SK-N-SH treated with all-trans-retinoic acid at 6 μM for 48 hours (cell line): ENCODE data around the gene MMP17.

Experiments
- ATAC-seq: fragments of 200-7000 bp; cut with Tn5 transposase; 3 replicates; pipeline ENCODE4 v1.9.1; 2020; ENCODE audit warnings: mild to moderate bottlenecking, moderate library complexity
- ARNTL ChIP-seq: fragments of 450-650 bp; formaldehyde crosslinking; IDR thresholded peaks from 2 replicates; pipeline ENCODE4 v1.5.0; 2020; ENCODE audit warnings: low read depth, mild to moderate bottlenecking, moderate library complexity, borderline replicate concordance
- BACH2 ChIP-seq: fragments of 250-450 bp; sonication (Bioruptor Pico); IDR thresholded peaks from 2 replicates; pipeline ENCODE4 v1.9.0; 2021; ENCODE audit warnings: mild to moderate bottlenecking, borderline replicate concordance
- CREB5 ChIP-seq: fragments of 250-450 bp; sonication (Bioruptor Pico); IDR thresholded peaks from 2 replicates; pipeline ENCODE4 v1.5.1; 2020; ENCODE audit warnings: low read depth, mild to moderate bottlenecking, moderate library complexity
- CSDC2 ChIP-seq: fragments of 250-450 bp; sonication (Bioruptor Pico); IDR thresholded peaks from 2 replicates; pipeline ENCODE4 v1.5.0; 2020; ENCODE audit warnings: mild to moderate bottlenecking, moderate library complexity
- CSRNP3 ChIP-seq: fragments of 250-450 bp; sonication (Bioruptor Pico); IDR thresholded peaks from 2 replicates; pipeline ENCODE4 v1.5.1; 2021; ENCODE audit warnings: mild to moderate bottlenecking, moderate library complexity
- GLIS3 ChIP-seq: fragments of 250-450 bp; sonication (Bioruptor Pico); IDR thresholded peaks from 2 replicates; pipeline ENCODE4 v1.5.0; 2020; ENCODE audit warnings: mild to moderate bottlenecking, moderate library complexity
- OSR1 ChIP-seq: fragments of 250-450 bp; sonication (Bioruptor Pico); IDR thresholded peaks from 2 replicates; pipeline ENCODE4 v1.8.0; 2022; ENCODE audit warnings: moderate library complexity, mild to moderate bottlenecking, inconsistent platforms
- PATZ1 ChIP-seq: fragments of 250-450 bp; sonication (Bioruptor Pico); IDR thresholded peaks from 2 replicates; pipeline ENCODE4 v1.8.0; 2020; ENCODE audit warnings: mild to moderate bottlenecking, moderate library complexity, borderline replicate concordance
- POU6F1 ChIP-seq: fragments of 250-450 bp; sonication (Bioruptor Pico); IDR thresholded peaks from 2 replicates; pipeline ENCODE4 v1.8.0; 2021; ENCODE audit warnings: low read depth, mild to moderate bottlenecking, moderate library complexity, borderline replicate concordance
- PPARA ChIP-seq: fragments of 250-450 bp; sonication (Bioruptor Pico); IDR thresholded peaks from 2 replicates; pipeline ENCODE4 v1.5.0; 2020; ENCODE audit warnings: mild to moderate bottlenecking, borderline replicate concordance
- SNAI2 ChIP-seq: fragments of 250-450 bp; sonication (Bioruptor Pico); IDR thresholded peaks from 2 replicates; pipeline ENCODE4 v1.5.0; 2020; ENCODE audit warnings: mild to moderate bottlenecking, moderate library complexity
- TCF4 ChIP-seq: fragments of 250-450 bp; sonication (Bioruptor Pico); IDR thresholded peaks from 2 replicates; pipeline ENCODE4 v1.8.0; 2021; ENCODE audit warnings: mild to moderate bottlenecking, moderate library complexity, borderline replicate concordance
- TOX ChIP-seq: fragments of 250-450 bp; sonication (Bioruptor Pico); IDR thresholded peaks from 2 replicates; pipeline ENCODE4 v1.8.0; 2021; ENCODE audit warnings: mild to moderate bottlenecking, moderate library complexity, borderline replicate concordance
- TSHZ2 ChIP-seq: fragments of 250-450 bp; sonication (Bioruptor Pico); IDR thresholded peaks from 2 replicates; pipeline ENCODE4 v1.5.0; 2020; ENCODE audit warnings: mild to moderate bottlenecking, moderate library complexity
- ZC3H10 ChIP-seq: fragments of 250-450 bp; sonication (Bioruptor Pico); IDR thresholded peaks from 2 replicates; pipeline ENCODE4 v1.5.1; 2021; ENCODE audit warnings: mild to moderate bottlenecking, moderate library complexity
- ZFP3 ChIP-seq: fragments of 250-450 bp; sonication (Bioruptor Pico); IDR thresholded peaks from 2 replicates; pipeline ENCODE4 v1.5.0; 2020; ENCODE audit warnings: mild to moderate bottlenecking, moderate library complexity
- ZFP30 ChIP-seq: fragments of 450-650 bp; formaldehyde crosslinking; IDR thresholded peaks from 2 replicates; pipeline ENCODE4 v1.5.0; 2022; ENCODE audit warnings: mild to moderate bottlenecking, moderate library complexity
- ZNF565 ChIP-seq: fragments of 450-650 bp; formaldehyde crosslinking; conservative IDR thresholded peaks from 2 replicates; pipeline ENCODE4 v1.5.0; 2020; ENCODE audit warnings: low read depth, mild to moderate bottlenecking, moderate library complexity
- ZNF8 ChIP-seq: fragments of 450-650 bp; formaldehyde crosslinking; IDR thresholded peaks from 2 replicates; pipeline ENCODE4 v1.5.0; 2020; ENCODE audit warnings: mild to moderate bottlenecking, moderate library complexity

MMP17 gene

DNA sequence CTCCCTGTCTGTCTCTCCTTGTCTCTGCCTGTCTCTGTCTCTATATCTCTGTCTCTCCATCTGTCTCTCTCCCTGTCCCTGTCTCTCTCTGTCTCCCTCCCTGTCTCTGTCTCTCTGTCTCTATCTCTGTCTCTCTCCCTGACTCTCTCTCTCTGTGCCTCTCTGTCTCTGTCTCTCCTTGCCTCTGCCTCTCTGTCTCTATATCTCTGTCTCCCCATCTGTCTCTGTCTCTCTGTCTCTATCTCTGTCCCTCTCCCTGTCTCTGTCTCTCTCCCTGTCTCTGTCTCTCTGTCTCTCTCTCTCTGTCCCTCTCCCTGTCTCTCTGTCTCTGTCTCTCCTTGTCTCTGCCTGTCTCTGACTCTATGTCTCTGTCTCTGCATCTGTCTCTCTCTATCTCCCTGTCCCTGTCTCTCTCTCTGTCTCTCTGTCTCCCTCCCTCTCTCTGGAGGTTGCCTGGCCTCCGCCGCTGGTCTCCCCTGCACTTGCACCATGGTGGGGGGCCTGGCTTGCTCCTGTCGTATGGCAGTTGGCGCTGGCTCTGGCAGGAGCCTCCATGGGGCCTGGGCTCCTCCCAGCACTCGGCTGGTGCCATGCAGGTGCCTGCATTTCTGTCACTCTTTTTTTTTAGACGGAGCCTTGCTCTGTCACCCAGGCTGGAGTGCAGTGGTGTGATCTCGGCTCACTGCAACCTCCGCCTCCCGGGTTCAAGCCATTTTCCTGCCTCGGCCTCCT, 28.3 kb downstream of the MMP17 start:
- ATAC-seq = no peak
- TF ChIP-seq ZNF565 (CRISPR knock-in tag) = no peak
- TF ChIP-seq TOX = no peak
- TF ChIP-seq SNAI2 (CRISPR knock-in tag) = no peak
- TF ChIP-seq CSRNP3 (CRISPR knock-in tag) = no peak
- no peak for TF ChIP-seq PPARA (CRISPR knock-in tag)
- no peak for TF ChIP-seq GLIS3 (CRISPR knock-in tag)
- TF ChIP-seq OSR1 (CRISPR knock-in tag) = no peak
- no peak for TF ChIP-seq CSDC2 (CRISPR knock-in tag)
- no peak for TF ChIP-seq ARNTL

DNA sequence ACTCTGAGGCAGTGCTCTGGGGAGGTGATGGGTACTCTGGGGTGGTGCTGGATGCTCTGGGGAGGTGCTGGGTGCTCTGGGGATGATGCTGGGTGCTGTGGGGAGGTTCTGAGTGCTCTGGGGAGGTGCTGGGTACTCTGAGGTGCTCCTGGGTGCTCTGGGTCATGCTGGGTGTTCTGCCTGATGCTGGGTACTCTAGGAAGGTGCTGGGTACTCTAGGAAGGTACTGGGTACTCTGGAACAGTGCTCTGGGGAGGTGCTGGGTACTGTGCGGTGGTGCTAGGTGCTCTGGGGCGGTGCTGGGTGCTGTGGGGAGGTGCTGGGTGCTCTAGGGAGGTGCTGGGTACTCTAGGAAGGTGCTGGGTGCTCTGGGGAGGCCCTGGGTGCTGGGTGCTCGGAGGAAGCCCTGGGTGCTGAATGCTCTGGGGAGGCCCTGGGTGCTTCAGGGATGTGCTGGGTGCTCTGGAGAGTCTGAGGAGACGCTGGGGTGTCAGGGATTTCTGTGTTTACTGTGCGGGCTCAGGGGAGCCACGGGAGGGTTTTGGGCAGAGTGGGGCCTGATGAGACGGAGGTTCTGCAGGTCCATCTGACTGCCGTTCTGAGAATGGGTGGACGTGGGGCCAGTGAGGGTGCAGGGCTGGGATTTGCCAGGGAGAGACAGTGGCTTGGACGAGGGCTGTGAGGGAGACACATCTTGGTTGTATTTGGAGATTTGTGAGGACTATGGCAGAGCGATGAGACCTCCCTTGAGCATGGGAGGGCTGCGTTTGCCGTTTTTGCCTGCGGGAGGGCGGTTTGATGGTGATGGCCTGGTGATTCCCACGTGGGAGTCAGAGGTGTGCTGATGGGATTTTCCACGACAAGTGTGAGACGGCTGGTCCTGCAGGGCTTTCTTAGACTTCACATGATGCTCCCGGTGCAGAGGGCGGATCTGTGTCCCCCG, 30.0 kb downstream of the MMP17 start:
- ATAC-seq = no peak
- TF ChIP-seq TSHZ2 (CRISPR knock-in tag) (no peak), POU6F1 (no peak), ZFP30 (CRISPR knock-in tag) (no peak), BACH2 (CRISPR knock-in tag) (no peak), TCF4 (CRISPR knock-in tag) (no peak), OSR1 (CRISPR knock-in tag) (no peak), PPARA (CRISPR knock-in tag) (no peak), ZNF565 (CRISPR knock-in tag) (no peak), ZNF8 (CRISPR knock-in tag) (no peak), PATZ1 (CRISPR knock-in tag) (no peak), ZFP3 (CRISPR knock-in tag) (no peak), ARNTL (no peak), TOX (no peak), CREB5 (CRISPR knock-in tag) (no peak), ZC3H10 (no peak)
